Activated CD4-positive, alpha-beta T cell treated with anti-CD3 and anti-CD28 coated beads, Interleukin-2, amount 50 U/mL, for 16 hours (primary cell): ENCODE data around the gene PRSS53.
"Not testable (repeated sequence)": the region's sequence is repeated elsewhere in the genome, so short reads cannot be mapped to it uniquely, and the experiment has no call there.

ENCODE experiments used
- DNase-seq: peaks from one replicate; pipeline ENCODE4 v3.0.0-alpha.2; 2020

The PRSS53 gene

DNA sequence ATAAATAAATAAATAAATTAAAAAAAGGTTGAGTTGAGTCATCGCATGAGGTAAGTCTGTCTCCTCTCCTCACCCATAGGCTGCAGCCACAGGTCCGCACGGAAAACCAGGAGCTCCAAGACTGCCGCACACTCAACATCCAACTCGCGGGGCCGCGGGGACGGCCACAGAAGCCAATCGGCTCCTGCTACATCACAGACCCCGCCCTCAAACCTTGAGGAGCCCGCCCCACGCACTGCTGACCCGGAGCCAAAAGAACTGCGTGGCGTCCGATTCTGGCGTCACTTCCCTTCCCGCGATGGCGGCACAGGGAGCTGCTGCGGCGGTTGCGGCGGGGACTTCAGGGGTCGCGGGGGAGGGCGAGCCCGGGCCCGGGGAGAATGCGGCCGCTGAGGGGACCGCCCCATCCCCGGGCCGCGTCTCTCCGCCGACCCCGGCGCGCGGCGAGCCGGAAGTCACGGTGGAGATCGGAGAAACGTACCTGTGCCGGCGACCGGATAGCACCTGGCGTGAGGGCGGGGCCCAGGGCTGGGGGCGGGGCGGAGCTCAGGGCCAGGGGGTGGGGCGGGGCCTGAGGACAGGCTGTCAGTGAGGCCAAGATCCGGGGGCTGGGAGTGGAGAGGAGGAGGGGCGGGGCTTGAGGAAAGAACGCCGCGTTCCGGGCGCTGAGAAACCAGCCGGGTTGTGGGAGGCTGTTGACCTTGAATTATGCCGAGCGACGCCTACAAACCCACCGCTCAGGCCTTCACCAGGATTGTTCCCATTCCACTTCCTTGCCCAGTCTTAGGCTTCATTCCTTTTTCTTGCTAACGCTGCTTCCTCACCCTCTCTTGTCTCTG lies 28.9 kb upstream of the PRSS53 start, which contains the start of gene KAT8:
Gene KAT8 (plus strand): TSS at position 281 of the 839 bp plus-strand sequence. CDS start 18 bp downstream, at position 299.
- DNase-seq = peak; percentile 99

GRCh38 chr16:31114468-31114867 lies 25.7 kb upstream of the PRSS53 start:
- no peak for DNase-seq

- DNase-seq = no peak
Measured at GRCh38 chr16:31113121-31114120, 24.7 kb upstream of the PRSS53 start.

DNA sequence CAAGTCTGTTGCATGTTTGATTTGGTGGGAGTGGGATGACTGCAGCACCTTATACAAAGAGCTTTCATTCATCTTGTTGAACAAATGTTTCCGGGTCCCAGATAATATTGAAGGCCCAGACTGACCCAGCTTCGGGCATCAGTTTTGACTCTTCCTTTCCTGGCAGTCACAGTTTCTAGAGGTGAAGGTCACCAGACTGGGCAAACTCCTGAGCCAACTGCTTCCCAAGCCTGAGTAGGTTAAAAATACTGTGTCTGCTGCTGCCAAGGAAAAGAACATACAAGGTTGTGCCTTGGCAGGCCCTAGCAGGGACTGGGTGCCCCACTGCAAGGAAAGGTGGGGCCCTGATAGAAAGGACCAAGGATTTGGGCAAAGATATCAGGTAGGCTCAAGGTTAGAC lies 24.0 kb upstream of the PRSS53 start:
- no peak for DNase-seq

- DNase-seq = no peak
Measured at GRCh38 chr16:31111881-31112466, 23.2 kb upstream of the PRSS53 start.

- DNase-seq = no peak
Measured at GRCh38 chr16:31110106-31111034, 21.6 kb upstream of the PRSS53 start.

- no peak for DNase-seq
Measured at GRCh38 chr16:31109622-31110021, 20.9 kb upstream of the PRSS53 start.

GRCh38 chr16:31108794-31109558 lies 20.2 kb upstream of the PRSS53 start:
- DNase-seq = no peak

DNA sequence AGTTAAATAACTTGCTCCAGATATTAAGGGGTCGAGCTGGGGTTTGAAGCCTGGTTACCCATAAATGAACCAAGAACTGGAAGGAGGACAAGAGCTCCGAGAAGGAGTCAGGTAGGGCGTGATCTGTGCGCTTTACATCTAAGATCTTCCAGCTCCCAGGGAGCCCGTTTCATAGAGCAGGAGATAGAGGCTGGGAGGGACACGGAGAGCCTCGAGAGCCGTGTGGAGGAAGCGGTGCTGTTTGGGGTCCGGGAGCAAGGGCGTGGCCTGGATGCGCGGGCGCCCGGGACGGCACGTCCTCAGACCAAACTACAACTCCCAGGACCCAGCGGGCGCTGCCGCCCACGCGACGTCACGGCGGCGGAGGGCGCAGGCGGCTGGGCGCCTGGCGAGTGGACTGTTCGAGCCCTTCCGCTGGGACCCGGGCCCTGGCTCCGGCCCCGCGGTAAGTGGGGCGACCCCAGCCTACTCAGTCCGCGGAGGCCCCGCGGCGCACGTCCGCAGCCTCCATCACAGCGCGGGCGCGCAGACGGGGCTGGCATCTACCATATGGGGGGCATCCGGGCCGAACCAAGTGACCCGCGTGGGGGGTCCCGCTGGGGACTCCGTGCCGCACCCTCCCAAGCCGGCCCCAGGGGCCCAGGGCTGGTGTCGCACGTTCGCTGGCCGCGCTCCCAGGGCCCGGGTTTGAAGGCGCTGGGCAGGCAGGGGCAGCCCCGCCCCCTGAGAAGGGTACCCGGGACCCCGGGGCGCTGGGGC lies 19.5 kb upstream of the PRSS53 start, which contains the start of gene BCKDK:
Gene BCKDK (plus strand): TSS at position 352 of the 759 bp plus-strand sequence. CDS start 838 bp downstream, outside the sequence.
- peak; percentile 85 for DNase-seq

DNA sequence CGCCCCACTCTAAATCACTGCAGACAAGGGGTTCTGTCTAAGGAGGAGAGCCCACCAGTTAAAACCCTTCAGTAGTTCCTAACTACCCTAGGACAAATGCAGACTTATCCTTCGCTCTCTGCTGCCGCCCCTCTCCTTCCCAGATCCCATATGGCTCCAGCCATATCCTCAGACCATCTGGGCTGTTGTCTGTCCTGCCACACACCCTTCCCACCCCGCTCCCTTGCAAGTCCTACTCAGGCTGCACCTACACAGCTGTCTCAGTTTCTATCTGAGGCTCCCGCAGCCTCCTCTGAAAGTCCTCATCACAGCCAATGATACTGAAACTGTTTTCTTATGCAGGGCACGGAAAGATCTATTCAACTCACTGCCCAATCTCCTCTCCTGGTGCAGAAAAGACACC lies 18.7 kb upstream of the PRSS53 start:
- peak; percentile 68 for DNase-seq

GRCh38 chr16:31106509-31107464 lies 18.0 kb upstream of the PRSS53 start:
- DNase-seq = no peak

- DNase-seq = peak; percentile 87
Measured at GRCh38 chr16:31105677-31106213, 17.0 kb upstream of the PRSS53 start.

- DNase-seq = not testable (repeated sequence)
Measured at GRCh38 chr16:31100876-31101641, 12.3 kb upstream of the PRSS53 start.

DNA sequence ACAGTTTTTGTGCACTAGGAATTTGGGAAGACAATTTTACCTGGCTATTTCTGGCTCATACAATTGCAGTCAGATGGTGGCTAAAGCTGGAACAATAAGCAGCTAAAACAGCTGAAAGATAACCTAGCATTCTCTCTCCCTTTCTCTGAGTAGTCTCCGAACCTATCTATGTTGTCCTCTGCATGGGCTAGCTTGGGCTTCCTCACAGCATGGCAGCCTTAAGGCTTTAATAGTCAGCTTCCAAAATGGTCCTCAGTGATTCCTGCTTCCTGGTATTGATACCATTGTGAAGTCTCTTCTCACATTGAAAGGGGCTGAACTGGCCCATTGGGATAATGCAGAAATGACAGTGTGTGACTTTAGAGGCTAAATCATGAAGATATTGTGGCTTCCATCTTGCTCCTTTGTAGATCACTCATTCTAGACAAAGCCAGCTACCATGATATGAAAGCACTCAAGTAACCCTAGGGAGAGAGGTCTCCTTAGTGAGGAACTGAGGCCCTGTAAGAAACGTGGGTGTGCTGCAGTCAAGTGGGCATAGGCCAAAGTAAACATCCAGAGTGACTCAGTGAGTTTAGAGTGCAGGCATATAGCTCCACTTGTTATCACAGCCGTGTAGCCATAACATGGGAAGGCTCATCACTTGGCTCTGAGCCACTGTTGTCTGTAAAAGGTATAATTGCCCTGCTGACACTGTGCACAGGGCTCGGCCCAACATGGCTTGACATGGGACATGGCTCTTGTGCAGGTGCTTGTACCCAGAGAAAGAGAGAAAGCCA lies 11.3 kb upstream of the PRSS53 start:
- DNase-seq = no peak

DNA sequence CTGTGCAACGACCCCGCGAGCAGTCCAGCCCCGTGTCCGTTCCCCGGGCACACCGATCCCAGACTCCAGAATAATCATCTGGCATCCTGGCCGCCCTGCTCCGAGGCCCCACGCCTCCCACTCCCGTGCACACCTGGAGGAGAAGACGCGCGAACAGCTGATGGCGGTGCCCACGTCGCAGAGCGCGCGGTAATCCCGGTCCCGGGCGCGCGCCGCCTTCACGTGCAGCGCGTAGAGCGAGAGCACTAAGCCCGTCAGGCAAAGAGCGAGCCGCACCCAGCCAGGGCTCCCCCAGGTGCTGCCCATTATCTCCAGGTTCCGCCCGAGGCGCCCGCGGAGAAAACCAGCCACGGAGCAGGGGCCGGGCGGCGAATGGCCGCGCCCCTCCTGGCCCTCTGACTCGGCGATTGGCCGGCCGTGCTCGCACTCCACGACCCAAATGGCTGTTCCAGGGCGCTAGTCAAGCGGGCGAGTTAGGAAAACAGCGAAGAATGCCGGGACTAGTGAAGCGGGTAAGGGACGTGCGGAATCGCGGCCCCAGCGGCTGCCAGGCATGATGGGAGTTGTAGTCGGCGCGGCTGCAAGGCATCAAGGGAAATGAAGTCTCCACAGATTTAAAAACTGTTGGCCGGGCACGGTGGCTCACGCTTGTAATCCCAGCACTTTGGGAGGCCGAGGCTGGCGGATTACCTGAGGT lies 5.8 kb upstream of the PRSS53 start, which contains the start of gene VKORC1:
Gene VKORC1 (minus strand): TSS at position 374 of the 697 bp plus-strand sequence. CDS start 68 bp downstream, at position 306.
- DNase-seq = peak; percentile 96

GRCh38 chr16:31094088-31094423 lies 5.3 kb upstream of the PRSS53 start:
- no peak for DNase-seq
